Right atrium auricular region (tissue), 2 donors: ENCODE measurements around the gene HSPA4. TPM values are rescaled to one million over a fixed set of nuclear protein-coding genes. Genes with fewer than 3 reads are reported as not detected.
"Not testable (repeated sequence)": the region's sequence is repeated elsewhere in the genome, so short reads cannot be mapped to it uniquely, and the experiment has no call there.

Source experiments
- DNase-seq: peaks from one replicate; pipeline ENCODE4 v3.0.0-alpha.2; 2019; ENCODE audit warnings: low spot score
- H3K27ac ChIP-seq, 2 donors: fragments of 200-600 bp; sonication (generic); 1 replicate in 1 of 2; 2 replicates in 1 of 2; pipeline ENCODE4 v1.5.1; 2016 to 2019
- H3K27me3 ChIP-seq, 2 donors: fragments of 200-600 bp; sonication (generic); one replicate each; pipeline versions ENCODE4 v1.5.1 to v1.6.0; 2017 to 2019
- H3K36me3 ChIP-seq: fragments of 200-600 bp; sonication (generic); one replicate; pipeline ENCODE4 v1.5.1; 2016
- H3K4me1 ChIP-seq, 2 donors: fragments of 200-600 bp; sonication (generic); one replicate each; pipeline versions ENCODE4 v1.5.1 to v1.6.0; 2017 to 2019
- H3K4me3 ChIP-seq, 2 donors: fragments of 200-600 bp; sonication (generic); 1 replicate in 1 of 2; 2 replicates in 1 of 2; pipeline ENCODE4 v1.5.1; 2017 to 2019; ENCODE audit warnings: mild to moderate bottlenecking in 1 of 2, moderate library complexity in 1 of 2
- H3K9me3 ChIP-seq, 2 donors: fragments of 200-600 bp; sonication (generic); one replicate each; pipeline ENCODE4 v1.5.1; 2019
- total RNA-seq, 2 donors: library from RNA; depleted of rRNA; stranded (reverse); fragments of >200 nt; gene quantifications; one replicate each; pipeline ENCODE4 v1.1.0, GENCODE V29; 2016
- TF ChIP-seq, protein P1 (sequence below), 2 donors: fragments of 200-600 bp; sonication (generic); IDR thresholded peaks; one replicate each; pipeline ENCODE4 v1.5.1; 2019; ENCODE audit warnings: antibody characterized with exemption in 2 of 2

HSPA4 gene
- total RNA-seq = 10 to 100 TPM; 50.4 to 56.3 TPM

DNA sequence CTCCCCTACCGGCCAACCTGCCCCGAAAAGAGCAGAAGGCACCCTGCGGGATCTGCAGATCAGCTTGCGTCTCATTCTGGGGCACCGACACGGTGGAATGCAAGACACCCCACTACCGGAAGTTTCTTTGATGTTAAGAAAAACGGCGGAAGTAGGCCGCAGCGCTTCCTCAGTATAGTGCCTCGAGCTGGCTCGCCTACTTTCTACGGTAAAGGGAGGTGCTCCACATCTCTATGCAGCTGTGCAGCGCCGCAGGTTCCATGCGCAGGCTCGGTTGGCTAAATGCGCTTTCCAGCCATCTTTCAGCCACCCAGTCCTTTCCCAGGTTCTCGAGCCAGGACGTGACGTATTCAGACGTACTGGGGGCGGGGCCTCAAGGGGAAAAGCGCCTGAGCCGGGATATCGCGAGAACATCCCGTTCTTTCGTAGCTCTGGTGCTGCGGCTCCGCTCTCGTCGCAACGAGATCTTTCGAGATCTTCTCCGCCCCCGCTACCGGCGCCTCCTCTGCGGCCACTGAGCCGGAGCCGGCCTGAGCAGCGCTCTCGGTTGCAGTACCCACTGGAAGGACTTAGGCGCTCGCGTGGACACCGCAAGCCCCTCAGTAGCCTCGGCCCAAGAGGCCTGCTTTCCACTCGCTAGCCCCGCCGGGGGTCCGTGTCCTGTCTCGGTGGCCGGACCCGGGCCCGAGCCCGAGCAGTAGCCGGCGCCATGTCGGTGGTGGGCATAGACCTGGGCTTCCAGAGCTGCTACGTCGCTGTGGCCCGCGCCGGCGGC is at the start of gene HSPA4:
Gene HSPA4, plus strand, starts transcription at position 472 of the 775 bp plus-strand sequence. Its CDS starts 238 bp downstream, at position 710.
- peak within 1 kb of the TSS; percentile 97 to 100 for H3K27ac ChIP-seq
- H3K4me3 ChIP-seq = peak within 1 kb of the TSS; percentile 76 to 93
- no peaks in the 10 kb centered on the region for H3K27me3 ChIP-seq
- H3K36me3 ChIP-seq = no peaks in the 10 kb centered on the region
- DNase-seq = peak; percentile 98
- TF ChIP-seq, protein P1, sequence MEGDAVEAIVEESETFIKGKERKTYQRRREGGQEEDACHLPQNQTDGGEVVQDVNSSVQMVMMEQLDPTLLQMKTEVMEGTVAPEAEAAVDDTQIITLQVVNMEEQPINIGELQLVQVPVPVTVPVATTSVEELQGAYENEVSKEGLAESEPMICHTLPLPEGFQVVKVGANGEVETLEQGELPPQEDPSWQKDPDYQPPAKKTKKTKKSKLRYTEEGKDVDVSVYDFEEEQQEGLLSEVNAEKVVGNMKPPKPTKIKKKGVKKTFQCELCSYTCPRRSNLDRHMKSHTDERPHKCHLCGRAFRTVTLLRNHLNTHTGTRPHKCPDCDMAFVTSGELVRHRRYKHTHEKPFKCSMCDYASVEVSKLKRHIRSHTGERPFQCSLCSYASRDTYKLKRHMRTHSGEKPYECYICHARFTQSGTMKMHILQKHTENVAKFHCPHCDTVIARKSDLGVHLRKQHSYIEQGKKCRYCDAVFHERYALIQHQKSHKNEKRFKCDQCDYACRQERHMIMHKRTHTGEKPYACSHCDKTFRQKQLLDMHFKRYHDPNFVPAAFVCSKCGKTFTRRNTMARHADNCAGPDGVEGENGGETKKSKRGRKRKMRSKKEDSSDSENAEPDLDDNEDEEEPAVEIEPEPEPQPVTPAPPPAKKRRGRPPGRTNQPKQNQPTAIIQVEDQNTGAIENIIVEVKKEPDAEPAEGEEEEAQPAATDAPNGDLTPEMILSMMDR (IDR thresholded peaks at IDR 0.05) = no peak
- H3K4me1 ChIP-seq = peaks cover 0 to 50% of the 10 kb centered on the region in 2 donors
- H3K9me3 ChIP-seq = no peaks in the 10 kb centered on the region

DNA sequence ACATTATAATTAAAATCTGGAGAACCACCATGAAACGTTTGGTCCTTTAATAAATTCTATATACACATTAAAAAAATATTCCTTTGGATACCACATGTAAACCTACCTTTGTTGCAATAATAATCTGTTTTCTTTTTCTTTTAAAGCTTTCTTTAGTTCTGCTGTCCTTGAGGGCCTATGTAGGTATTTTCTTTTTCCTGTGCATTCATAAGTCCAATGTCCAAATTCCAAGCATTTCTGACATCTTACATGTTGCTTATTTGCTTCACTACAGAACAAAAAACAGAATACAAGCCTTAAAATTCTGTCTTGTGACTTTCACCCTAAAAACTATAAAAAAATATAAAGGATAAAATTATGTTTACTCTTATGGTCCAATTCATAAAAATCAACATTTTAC is 45.2 kb upstream of the HSPA4 start:
- H3K27ac ChIP-seq = no peak overlapping the region
- no peak overlapping the region for H3K4me3 ChIP-seq
- no peaks in the 10 kb centered on the region for H3K27me3 ChIP-seq
- H3K36me3 ChIP-seq = peaks cover 31% of the 10 kb centered on the region
- TF ChIP-seq, protein P1 (IDR thresholded peaks at IDR 0.05) = no peak
- H3K4me1 ChIP-seq = no peaks in the 10 kb centered on the region
- DNase-seq = no peak
- H3K9me3 ChIP-seq = no peaks in the 10 kb centered on the region

DNA sequence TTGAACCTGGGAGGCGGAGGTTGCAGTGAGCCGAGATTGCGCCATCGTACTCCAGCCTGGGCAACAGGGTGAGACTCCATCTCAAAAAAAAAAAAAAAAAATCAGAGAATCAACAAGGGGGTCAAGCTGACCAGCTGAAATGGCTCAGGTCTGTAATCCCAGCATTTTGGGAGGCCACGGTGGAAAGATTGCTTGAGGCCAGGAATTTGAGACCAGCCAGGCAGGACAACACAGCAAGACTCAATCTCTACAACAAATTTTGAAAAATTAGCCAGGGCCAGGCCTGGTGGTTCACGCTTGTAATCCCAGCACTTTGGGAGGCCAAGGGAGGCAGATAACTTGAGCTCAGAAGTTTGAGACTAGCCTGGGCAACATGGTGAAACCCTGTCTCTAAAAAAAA is 43.4 kb upstream of the HSPA4 start:
- not testable (repeated sequence) for H3K27ac ChIP-seq, H3K4me3 ChIP-seq, DNase-seq, H3K27me3 ChIP-seq, H3K4me1 ChIP-seq, H3K9me3 ChIP-seq
- H3K36me3 ChIP-seq = peaks cover 22% of the 10 kb centered on the region

DNA sequence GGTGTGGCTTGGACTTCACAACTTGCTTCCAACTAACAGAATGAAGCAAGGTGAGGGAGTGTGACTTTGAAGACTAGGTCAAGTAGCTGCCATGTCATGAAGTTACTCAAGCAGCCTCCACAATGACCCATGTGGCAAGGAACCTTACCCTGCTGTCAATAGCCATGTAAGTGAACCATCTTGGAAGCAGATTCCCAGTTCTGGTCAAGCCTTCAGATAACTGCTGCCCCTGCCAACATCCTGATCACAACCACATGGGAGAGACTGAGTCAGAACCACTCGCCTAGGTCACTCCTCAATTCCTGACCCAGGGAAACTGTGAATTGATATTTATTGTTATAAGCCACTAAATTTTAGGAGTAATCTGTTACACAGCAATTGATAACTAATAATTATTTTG is 36.3 kb upstream of the HSPA4 start:
- H3K27me3 ChIP-seq = no peaks in the 10 kb centered on the region
- TF ChIP-seq, protein P1 (IDR thresholded peaks at IDR 0.05) = no peak
- H3K27ac ChIP-seq = no peak overlapping the region
- DNase-seq = no peak
- no peaks in the 10 kb centered on the region for H3K4me1 ChIP-seq
- no peaks in the 10 kb centered on the region for H3K9me3 ChIP-seq
- H3K4me3 ChIP-seq = no peak overlapping the region
- peaks cover 15% of the 10 kb centered on the region for H3K36me3 ChIP-seq

DNA sequence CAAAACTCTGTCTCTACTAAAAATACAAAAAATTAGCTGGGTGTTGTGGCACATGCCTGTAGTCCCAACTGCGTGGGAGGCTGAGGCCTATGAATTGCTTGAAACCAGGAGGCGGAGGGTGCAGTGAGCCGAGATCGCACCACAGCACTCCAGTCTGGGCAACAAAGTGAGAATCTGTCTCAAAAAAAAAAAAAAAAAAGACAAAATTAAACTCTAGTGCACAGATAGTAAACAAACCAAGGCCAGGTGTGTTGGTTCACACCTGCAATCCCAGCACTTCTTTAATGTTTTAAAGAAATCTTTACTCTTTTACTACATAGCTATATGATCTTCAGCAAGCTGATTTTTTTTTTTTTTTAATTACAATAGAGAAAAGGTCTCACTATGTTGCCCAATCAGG is 33.8 kb upstream of the HSPA4 start:
- TF ChIP-seq, protein P1 (IDR thresholded peaks at IDR 0.05) = no peak
- Histone ChIP-seq H3K27ac (no peak overlapping the region), H3K4me3 (no peak overlapping the region), H3K36me3 (peaks cover 21% of the 10 kb centered on the region), H3K27me3 (no peaks in the 10 kb centered on the region), H3K4me1 (no peaks in the 10 kb centered on the region), H3K9me3 (no peaks in the 10 kb centered on the region)
- DNase-seq = no peak

DNA sequence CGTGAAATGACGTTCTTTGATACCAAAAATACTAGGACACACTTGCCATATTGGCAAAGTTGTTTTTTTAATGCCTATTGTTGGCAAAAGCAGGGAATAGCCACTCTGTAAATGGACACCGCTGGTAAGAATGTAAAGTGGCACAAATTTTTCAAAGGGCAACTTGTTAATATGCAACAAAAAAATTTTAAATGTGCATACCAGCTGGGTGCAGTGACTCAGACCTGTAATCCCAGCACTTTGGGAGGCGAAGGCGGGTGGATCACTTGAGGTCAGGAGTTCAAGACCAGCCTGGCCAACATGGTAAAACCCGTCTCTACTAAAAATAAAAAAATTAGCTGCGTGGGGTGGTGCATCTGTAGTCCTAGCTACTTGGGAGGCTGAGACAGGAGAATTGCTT is 32.3 kb upstream of the HSPA4 start:
- H3K36me3 ChIP-seq = peaks cover 21% of the 10 kb centered on the region
- not testable (repeated sequence) for DNase-seq

More for the DNA sequence above, 32.3 kb upstream of the HSPA4 start:
- H3K27me3 ChIP-seq, H3K4me1 ChIP-seq, H3K4me3 ChIP-seq, H3K9me3 ChIP-seq, H3K27ac ChIP-seq: not testable (repeated sequence)
